ENCODE results near the gene AKAP6. TPM values are rescaled to one million over a fixed set of nuclear protein-coding genes. Genes with fewer than 3 reads are reported as not detected.

Gene AKAP6
- total and polyA plus RNA-seq, 2 of the 8 experiments (the other 6 are each of a cell fraction or from before 2014, with no cell fraction given), result 0.09 to 0.89 TPM

DNA sequence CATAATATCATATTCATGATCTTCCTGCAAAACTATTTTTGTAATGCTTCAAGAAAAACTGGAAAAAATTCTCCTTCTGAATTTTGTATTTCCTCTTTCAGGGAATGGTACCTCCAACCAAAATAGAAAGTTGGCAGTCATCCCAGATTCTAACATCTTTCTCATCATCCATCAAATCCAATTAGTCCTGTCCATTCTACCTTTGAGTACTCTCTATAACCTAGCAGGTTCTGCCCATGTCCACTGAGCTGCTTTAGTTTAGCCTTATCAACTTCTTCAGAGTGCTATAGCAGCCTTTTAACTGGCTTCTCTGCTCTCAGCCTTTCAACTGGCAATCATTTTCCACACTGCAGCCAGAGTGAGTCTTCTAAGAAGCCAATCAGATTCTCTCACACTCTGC is 236.2 kb downstream of the AKAP6 start:
- no peak overlapping the region for H3K18ac ChIP-seq (ENCODE audit: extremely low read depth, low read length)
- no peak overlapping the region for H4K91ac ChIP-seq (replicated peaks; ENCODE audit: insufficient read length, low read length)
- DNase-seq (ENCODE audit: low read depth in 1 of 2, low spot score in 2 of 2), result no peak
- H2AK5ac ChIP-seq (ENCODE audit: low read depth, low read length), result no peak overlapping the region
- no peak overlapping the region for H3K56ac ChIP-seq (replicated peaks; ENCODE audit: insufficient read length, low read depth, low read length)
- ChIA-PET POLR2A (ENCODE audit: partially characterized antibody) (no interaction called here), CTCF (ENCODE audit: partially characterized antibody) (interaction anchor here (1.0 to 2.0 kb wide), 3 partner anchors 10 to 359 kb away, joined by 3 to 4 read pairs (median 4); no protein-coding TSS in a partner anchor)
- H3K79me2 ChIP-seq (ENCODE audit: control insufficient read depth in 1 of 2, insufficient read depth in 2 of 2, low read length in 2 of 2), result no peaks in the 10 kb centered on the region
- H2BK120ac ChIP-seq (replicated peaks; ENCODE audit: low read depth, low read length), result no peak overlapping the region
- no peaks in the 10 kb centered on the region for H3K27me3 ChIP-seq (replicated peaks in 1 of 4; ENCODE audit: control insufficient read depth in 3 of 4, extremely low read depth in 1 of 4, insufficient read depth in 3 of 4, low read length in 3 of 4)
- H3K23ac ChIP-seq (ENCODE audit: insufficient read length), result no peak overlapping the region
- no peak overlapping the region for H2BK15ac ChIP-seq (ENCODE audit: low read length)
- peaks cover 0 to under 1% (median 0%) of the 10 kb centered on the region in 4 experiments; a peak in 1 of 7 replicates for H3K4me1 ChIP-seq (replicated peaks in 1 of 4; ENCODE audit: control insufficient read depth in 3 of 4, insufficient read depth in 4 of 4, low read length in 3 of 4)
- H3K4me2 ChIP-seq (ENCODE audit: insufficient read depth in 1 of 2, low read depth in 2 of 2, low read length in 2 of 2), result no peak overlapping the region
- H2BK12ac ChIP-seq (ENCODE audit: low read depth, low read length), result no peak overlapping the region
- no peak overlapping the region for H2BK5ac ChIP-seq (ENCODE audit: low read depth, low read length)
- no peak overlapping the region for H3K27ac ChIP-seq (ENCODE audit: low read depth, low read length)
- H2AFZ ChIP-seq (ENCODE audit: low read length), result no peak overlapping the region
- no peaks in the 10 kb centered on the region for H3K36me3 ChIP-seq (ENCODE audit: control insufficient read depth in 2 of 4, insufficient read depth in 4 of 4, low read length in 3 of 4)
- H3K9me3 ChIP-seq (ENCODE audit: insufficient read depth in 2 of 2, low read depth in 1 of 2, low read length in 1 of 2), result no peaks in the 10 kb centered on the region
- no peaks in the 10 kb centered on the region for H3K79me1 ChIP-seq (ENCODE audit: low read depth, low read length)
- no peaks in the 10 kb centered on the region; the same call in 1 of the 2 replicates for H3K23me2 ChIP-seq (ENCODE audit: low read depth, low read length)
- no peaks in the 10 kb centered on the region for H4K20me1 ChIP-seq (replicated peaks in 1 of 2; ENCODE audit: control insufficient read depth in 1 of 2, insufficient read depth in 2 of 2, low read length in 2 of 2)
- FAIRE-seq, result no peak
- H3K4ac ChIP-seq (replicated peaks; ENCODE audit: insufficient read length, low read depth, low read length), result no peak overlapping the region
- no peak overlapping the region for H4K8ac ChIP-seq (ENCODE audit: extremely low read depth, insufficient read depth, low read length)
- no peak overlapping the region for H2BK20ac ChIP-seq (ENCODE audit: low read length)
- no peak overlapping the region for H3K14ac ChIP-seq (ENCODE audit: insufficient read length)
- no peak overlapping the region for H4K5ac ChIP-seq (ENCODE audit: insufficient read length, low read depth, low read length)
- H3K9ac ChIP-seq (replicated peaks in 1 of 4; ENCODE audit: extremely low read depth in 1 of 4, low read depth in 3 of 4, low read length in 3 of 4), result no peak overlapping the region
- no peak overlapping the region for H3K4me3 ChIP-seq (ENCODE audit: extremely low read depth in 1 of 4, insufficient read depth in 2 of 4, low read depth in 3 of 4, low read length in 4 of 4)
- TF ChIP-seq ASH2L (IDR thresholded peaks at IDR 0.05; ENCODE audit: low read length) (no peak), MAFK (IDR thresholded peaks at IDR 0.05; ENCODE audit: low read depth, low read length) (no peak), CBX5 (IDR thresholded peaks at IDR 0.05; ENCODE audit: low read depth, low read length) (no peak), POLR2AphosphoS5 (IDR thresholded peaks at IDR 0.05; ENCODE audit: low read depth, low read length) (no peak), TBP (IDR thresholded peaks at IDR 0.05; ENCODE audit: low read depth, low read length) (no peak), BCL11A (IDR thresholded peaks at IDR 0.05; ENCODE audit: low read depth in 2 of 2, low read length in 2 of 2) (no peak), CTBP2 (IDR thresholded peaks at IDR 0.05; ENCODE audit: borderline replicate concordance, insufficient read depth, insufficient read length, low read length) (no peak), CEBPB (IDR thresholded peaks at IDR 0.05; ENCODE audit: low read depth, low read length) (no peak), ZNF274 (IDR thresholded peaks at IDR 0.05; ENCODE audit: borderline replicate concordance, extremely low read depth, low read length) (no peak), SP4 (IDR thresholded peaks at IDR 0.05; ENCODE audit: low read length) (no peak), CHD2 (IDR thresholded peaks at IDR 0.05; ENCODE audit: low read length) (no peak), EP300 (IDR thresholded peaks at IDR 0.05; ENCODE audit: borderline replicate concordance in 1 of 2, low read depth in 2 of 2, low read length in 2 of 2) (no peak)
- TF ChIP-seq, protein P1, sequence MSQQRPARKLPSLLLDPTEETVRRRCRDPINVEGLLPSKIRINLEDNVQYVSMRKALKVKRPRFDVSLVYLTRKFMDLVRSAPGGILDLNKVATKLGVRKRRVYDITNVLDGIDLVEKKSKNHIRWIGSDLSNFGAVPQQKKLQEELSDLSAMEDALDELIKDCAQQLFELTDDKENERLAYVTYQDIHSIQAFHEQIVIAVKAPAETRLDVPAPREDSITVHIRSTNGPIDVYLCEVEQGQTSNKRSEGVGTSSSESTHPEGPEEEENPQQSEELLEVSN (IDR thresholded peaks at IDR 0.05), result no peak
- TF ChIP-seq, protein P2, sequence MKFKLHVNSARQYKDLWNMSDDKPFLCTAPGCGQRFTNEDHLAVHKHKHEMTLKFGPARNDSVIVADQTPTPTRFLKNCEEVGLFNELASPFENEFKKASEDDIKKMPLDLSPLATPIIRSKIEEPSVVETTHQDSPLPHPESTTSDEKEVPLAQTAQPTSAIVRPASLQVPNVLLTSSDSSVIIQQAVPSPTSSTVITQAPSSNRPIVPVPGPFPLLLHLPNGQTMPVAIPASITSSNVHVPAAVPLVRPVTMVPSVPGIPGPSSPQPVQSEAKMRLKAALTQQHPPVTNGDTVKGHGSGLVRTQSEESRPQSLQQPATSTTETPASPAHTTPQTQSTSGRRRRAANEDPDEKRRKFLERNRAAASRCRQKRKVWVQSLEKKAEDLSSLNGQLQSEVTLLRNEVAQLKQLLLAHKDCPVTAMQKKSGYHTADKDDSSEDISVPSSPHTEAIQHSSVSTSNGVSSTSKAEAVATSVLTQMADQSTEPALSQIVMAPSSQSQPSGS (IDR thresholded peaks at IDR 0.05; ENCODE audit: low read length), result no peak
